ENCODE results near the gene BCAS3. TPM values are rescaled to one million over a fixed set of nuclear protein-coding genes. Genes with fewer than 3 reads are reported as not detected.
A peak's percentile ranks its signal among the peaks of the same experiment; 100 is the strongest.

Gene BCAS3
- total RNA-seq, 2 experiments from 2014 or later: 5.1 to 6.9 TPM

GRCh38 chr17:61217878-61218437 lies 540.3 kb downstream of the BCAS3 start:
- Mint-ChIP-seq H3K27ac (no peak overlapping the region), H3K9me3 (no peaks in the 10 kb centered on the region), H3K36me3 (ENCODE audit: low read depth) (no peaks in the 10 kb centered on the region), H3K4me3 (no peak overlapping the region), H3K4me1 (ENCODE audit: low read depth) (peaks cover 36% of the 10 kb centered on the region), H3K27me3 (no peaks in the 10 kb centered on the region)
- ChIA-PET CTCF (interaction anchor here (1.2 kb wide), 1 partner anchor 19 kb away, joined by 3 read pairs; no protein-coding TSS in a partner anchor), POLR2A (interaction anchor here (1.1 kb wide), 1 partner anchor 16 kb away, joined by 4 read pairs; no protein-coding TSS in a partner anchor)
- DNase-seq: no peak
- ATAC-seq: no peak
- TF ChIP-seq CTCF (IDR thresholded peaks at IDR 0.05): no peak
- intact Hi-C loops (cut with micrococcal nuclease): no loop called here

GRCh38 chr17:61218438-61218837 lies 540.8 kb downstream of the BCAS3 start:
- no peak for TF ChIP-seq CTCF (IDR thresholded peaks at IDR 0.05)
- CTCF ChIA-PET: no interaction called here

GRCh38 chr17:61219460-61219859 lies 541.8 kb downstream of the BCAS3 start:
- no peak for ATAC-seq
- no peak overlapping the region for H3K4me3 Mint-ChIP-seq
- no peak overlapping the region for H3K27ac Mint-ChIP-seq
- H3K9me3 Mint-ChIP-seq: no peaks in the 10 kb centered on the region
- ChIA-PET CTCF (interaction anchor here (1.2 to 1.7 kb wide), 2 partner anchors 10 to 16 kb away, joined by 3 to 4 read pairs; no protein-coding TSS in a partner anchor), POLR2A (no interaction called here)
- no peaks in the 10 kb centered on the region for H3K36me3 Mint-ChIP-seq (ENCODE audit: low read depth)
- H3K27me3 Mint-ChIP-seq: no peaks in the 10 kb centered on the region
- intact Hi-C loops (cut with micrococcal nuclease): no loop called here
- peaks cover 38% of the 10 kb centered on the region for H3K4me1 Mint-ChIP-seq (ENCODE audit: low read depth)
- no peak for TF ChIP-seq CTCF (IDR thresholded peaks at IDR 0.05)
- no peak for DNase-seq

More at GRCh38 chr17:61218438-61218837, 540.8 kb downstream of the BCAS3 start:
- Mint-ChIP-seq H3K4me3 (no peak overlapping the region), H3K4me1 (ENCODE audit: low read depth) (peaks cover 38% of the 10 kb centered on the region), H3K27me3 (no peaks in the 10 kb centered on the region), H3K9me3 (no peaks in the 10 kb centered on the region), H3K27ac (no peak overlapping the region), H3K36me3 (ENCODE audit: low read depth) (no peaks in the 10 kb centered on the region)
- DNase-seq (no peak), ATAC-seq (peak; percentile 15)
- POLR2A ChIA-PET: interaction anchor here (0.6 to 1.1 kb wide), 2 partner anchors 15 to 36 kb away, joined by 3 to 4 read pairs; no protein-coding TSS in a partner anchor
- intact Hi-C loops (cut with micrococcal nuclease): no loop called here

- no peak overlapping the region for H3K4me3 Mint-ChIP-seq
- peaks cover 38% of the 10 kb centered on the region for H3K4me1 Mint-ChIP-seq (ENCODE audit: low read depth)
- TF ChIP-seq CTCF (IDR thresholded peaks at IDR 0.05): no peak
- H3K27ac Mint-ChIP-seq: peak overlapping the region; percentile 76
- intact Hi-C loops (cut with micrococcal nuclease): no loop called here
- H3K27me3 Mint-ChIP-seq: no peaks in the 10 kb centered on the region
- ChIA-PET CTCF (interaction anchor here (0.8 to 1.7 kb wide), 2 partner anchors 15 to 103 kb away, joined by 3 to 4 read pairs; no protein-coding TSS in a partner anchor), POLR2A (no interaction called here)
- H3K36me3 Mint-ChIP-seq (ENCODE audit: low read depth): no peaks in the 10 kb centered on the region
- ATAC-seq (no peak), DNase-seq (no peak)
- H3K9me3 Mint-ChIP-seq: no peaks in the 10 kb centered on the region
Observed at GRCh38 chr17:61221181-61221580, 543.5 kb downstream of the BCAS3 start.

Data from activated CD8-positive, alpha-beta T cell treated with anti-CD3 and anti-CD28 coated beads for 36 hours (primary cell).